ENCODE data around the gene CD300E. TPM values are rescaled to one million over a fixed set of nuclear protein-coding genes. Genes with fewer than 3 reads are reported as not detected.

CD300E gene
- total RNA-seq, 1 experiment from 2014 or later: not detected

DNA sequence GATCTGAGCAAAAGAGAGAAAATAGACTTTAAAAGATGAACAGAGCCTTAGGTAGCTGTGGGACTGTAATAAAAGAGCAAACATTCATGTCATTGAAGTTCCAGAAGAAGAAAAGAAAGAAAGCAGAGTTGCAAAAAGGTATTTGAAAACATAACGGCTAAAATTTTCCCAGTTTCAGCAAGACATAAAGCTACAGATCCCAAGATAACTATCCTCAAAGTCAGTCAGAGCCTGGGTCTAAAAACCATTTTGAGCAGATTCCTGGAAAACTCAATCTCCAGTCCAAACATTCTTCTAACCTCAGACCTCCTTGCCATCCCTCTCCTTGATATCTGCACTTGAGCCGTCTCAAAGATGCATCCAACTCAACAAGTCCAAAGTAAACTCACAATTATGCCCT is 20.9 kb upstream of the CD300E start:
- H3K27ac ChIP-seq (ENCODE audit: low read depth, low read length): no peak overlapping the region
- H3K9me3 ChIP-seq (ENCODE audit: control insufficient read depth in 1 of 2, insufficient read depth in 1 of 2, low read depth in 1 of 2, low read length in 2 of 2): no peaks in the 10 kb centered on the region
- intact Hi-C loops (cut with micrococcal nuclease): no loop called here
- ChIA-PET POLR2A (no interaction called here), RAD21 (ENCODE audit: low non-redundant PET in 1 of 2, low total read pairs in 2 of 2, uncharacterized antibody in 2 of 2, unreplicated experiment in 2 of 2) (no interaction called here), CTCF (interaction anchor here (1.2 kb wide), 1 partner anchor 13 kb away, joined by 3 read pairs; no protein-coding TSS in a partner anchor)
- ATAC-seq: no peak
- TF ChIP-seq RAD21 (IDR thresholded peaks at IDR 0.05; ENCODE audit: low read depth) (no peak), TCF7L2 (IDR thresholded peaks at IDR 0.05; ENCODE audit: borderline replicate concordance, extremely low read depth, insufficient read depth, insufficient read length) (no peak), ZFX (IDR thresholded peaks at IDR 0.05) (no peak), SP1 (IDR thresholded peaks at IDR 0.05; ENCODE audit: low read depth) (no peak), FOSL1 (IDR thresholded peaks at IDR 0.05; ENCODE audit: low read depth) (no peak), POLR2AphosphoS5 (IDR thresholded peaks at IDR 0.05; ENCODE audit: low read depth, low read length) (no peak), YY1 (IDR thresholded peaks at IDR 0.05; ENCODE audit: extremely low read depth, insufficient replicate concordance, low read depth, low read length) (no peak), EZH2 (IDR thresholded peaks at IDR 0.05) (no peak), JUND (IDR thresholded peaks at IDR 0.05) (no peak), CBX3 (IDR thresholded peaks at IDR 0.05; ENCODE audit: low read depth) (no peak), ZNF274 (IDR thresholded peaks at IDR 0.05; ENCODE audit: low read depth, low read length) (no peak)
- TF ChIP-seq, protein P1, sequence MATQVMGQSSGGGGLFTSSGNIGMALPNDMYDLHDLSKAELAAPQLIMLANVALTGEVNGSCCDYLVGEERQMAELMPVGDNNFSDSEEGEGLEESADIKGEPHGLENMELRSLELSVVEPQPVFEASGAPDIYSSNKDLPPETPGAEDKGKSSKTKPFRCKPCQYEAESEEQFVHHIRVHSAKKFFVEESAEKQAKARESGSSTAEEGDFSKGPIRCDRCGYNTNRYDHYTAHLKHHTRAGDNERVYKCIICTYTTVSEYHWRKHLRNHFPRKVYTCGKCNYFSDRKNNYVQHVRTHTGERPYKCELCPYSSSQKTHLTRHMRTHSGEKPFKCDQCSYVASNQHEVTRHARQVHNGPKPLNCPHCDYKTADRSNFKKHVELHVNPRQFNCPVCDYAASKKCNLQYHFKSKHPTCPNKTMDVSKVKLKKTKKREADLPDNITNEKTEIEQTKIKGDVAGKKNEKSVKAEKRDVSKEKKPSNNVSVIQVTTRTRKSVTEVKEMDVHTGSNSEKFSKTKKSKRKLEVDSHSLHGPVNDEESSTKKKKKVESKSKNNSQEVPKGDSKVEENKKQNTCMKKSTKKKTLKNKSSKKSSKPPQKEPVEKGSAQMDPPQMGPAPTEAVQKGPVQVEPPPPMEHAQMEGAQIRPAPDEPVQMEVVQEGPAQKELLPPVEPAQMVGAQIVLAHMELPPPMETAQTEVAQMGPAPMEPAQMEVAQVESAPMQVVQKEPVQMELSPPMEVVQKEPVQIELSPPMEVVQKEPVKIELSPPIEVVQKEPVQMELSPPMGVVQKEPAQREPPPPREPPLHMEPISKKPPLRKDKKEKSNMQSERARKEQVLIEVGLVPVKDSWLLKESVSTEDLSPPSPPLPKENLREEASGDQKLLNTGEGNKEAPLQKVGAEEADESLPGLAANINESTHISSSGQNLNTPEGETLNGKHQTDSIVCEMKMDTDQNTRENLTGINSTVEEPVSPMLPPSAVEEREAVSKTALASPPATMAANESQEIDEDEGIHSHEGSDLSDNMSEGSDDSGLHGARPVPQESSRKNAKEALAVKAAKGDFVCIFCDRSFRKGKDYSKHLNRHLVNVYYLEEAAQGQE (IDR thresholded peaks at IDR 0.05; ENCODE audit: low read depth): no peak
- TF ChIP-seq, protein P2, sequence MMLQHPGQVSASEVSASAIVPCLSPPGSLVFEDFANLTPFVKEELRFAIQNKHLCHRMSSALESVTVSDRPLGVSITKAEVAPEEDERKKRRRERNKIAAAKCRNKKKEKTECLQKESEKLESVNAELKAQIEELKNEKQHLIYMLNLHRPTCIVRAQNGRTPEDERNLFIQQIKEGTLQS (IDR thresholded peaks at IDR 0.05): no peak
- TF ChIP-seq, protein P3, sequence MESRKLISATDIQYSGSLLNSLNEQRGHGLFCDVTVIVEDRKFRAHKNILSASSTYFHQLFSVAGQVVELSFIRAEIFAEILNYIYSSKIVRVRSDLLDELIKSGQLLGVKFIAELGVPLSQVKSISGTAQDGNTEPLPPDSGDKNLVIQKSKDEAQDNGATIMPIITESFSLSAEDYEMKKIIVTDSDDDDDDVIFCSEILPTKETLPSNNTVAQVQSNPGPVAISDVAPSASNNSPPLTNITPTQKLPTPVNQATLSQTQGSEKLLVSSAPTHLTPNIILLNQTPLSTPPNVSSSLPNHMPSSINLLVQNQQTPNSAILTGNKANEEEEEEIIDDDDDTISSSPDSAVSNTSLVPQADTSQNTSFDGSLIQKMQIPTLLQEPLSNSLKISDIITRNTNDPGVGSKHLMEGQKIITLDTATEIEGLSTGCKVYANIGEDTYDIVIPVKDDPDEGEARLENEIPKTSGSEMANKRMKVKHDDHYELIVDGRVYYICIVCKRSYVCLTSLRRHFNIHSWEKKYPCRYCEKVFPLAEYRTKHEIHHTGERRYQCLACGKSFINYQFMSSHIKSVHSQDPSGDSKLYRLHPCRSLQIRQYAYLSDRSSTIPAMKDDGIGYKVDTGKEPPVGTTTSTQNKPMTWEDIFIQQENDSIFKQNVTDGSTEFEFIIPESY (IDR thresholded peaks at IDR 0.05; ENCODE audit: extremely low read depth, insufficient replicate concordance, low read length): no peak
- TF ChIP-seq, protein P4, sequence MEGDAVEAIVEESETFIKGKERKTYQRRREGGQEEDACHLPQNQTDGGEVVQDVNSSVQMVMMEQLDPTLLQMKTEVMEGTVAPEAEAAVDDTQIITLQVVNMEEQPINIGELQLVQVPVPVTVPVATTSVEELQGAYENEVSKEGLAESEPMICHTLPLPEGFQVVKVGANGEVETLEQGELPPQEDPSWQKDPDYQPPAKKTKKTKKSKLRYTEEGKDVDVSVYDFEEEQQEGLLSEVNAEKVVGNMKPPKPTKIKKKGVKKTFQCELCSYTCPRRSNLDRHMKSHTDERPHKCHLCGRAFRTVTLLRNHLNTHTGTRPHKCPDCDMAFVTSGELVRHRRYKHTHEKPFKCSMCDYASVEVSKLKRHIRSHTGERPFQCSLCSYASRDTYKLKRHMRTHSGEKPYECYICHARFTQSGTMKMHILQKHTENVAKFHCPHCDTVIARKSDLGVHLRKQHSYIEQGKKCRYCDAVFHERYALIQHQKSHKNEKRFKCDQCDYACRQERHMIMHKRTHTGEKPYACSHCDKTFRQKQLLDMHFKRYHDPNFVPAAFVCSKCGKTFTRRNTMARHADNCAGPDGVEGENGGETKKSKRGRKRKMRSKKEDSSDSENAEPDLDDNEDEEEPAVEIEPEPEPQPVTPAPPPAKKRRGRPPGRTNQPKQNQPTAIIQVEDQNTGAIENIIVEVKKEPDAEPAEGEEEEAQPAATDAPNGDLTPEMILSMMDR (IDR thresholded peaks at IDR 0.05 in 2 of 3, conservative IDR thresholded peaks at IDR 0.05 in 1 of 3; ENCODE audit: borderline replicate concordance in 1 of 3, insufficient read depth in 1 of 3, low read depth in 2 of 3, low read length in 2 of 3): no peak
- H3K4me2 ChIP-seq (ENCODE audit: low read length): no peak overlapping the region
- H3K9me2 ChIP-seq (ENCODE audit: insufficient read depth): no peaks in the 10 kb centered on the region
- H3K9ac ChIP-seq (ENCODE audit: low read length): no peak overlapping the region
- no peaks in the 10 kb centered on the region for H3K36me3 ChIP-seq (ENCODE audit: control insufficient read depth in 1 of 2, insufficient read depth in 2 of 2, low read length in 2 of 2)
- DNase-seq (ENCODE audit: low read depth, low spot score): no peak
- H3K79me2 ChIP-seq (ENCODE audit: insufficient read depth, low read length): no peaks in the 10 kb centered on the region
- no peaks in the 10 kb centered on the region for H3K4me1 ChIP-seq (ENCODE audit: control insufficient read depth in 1 of 2, insufficient read depth in 2 of 2, low read length in 2 of 2)
- no TSS peak for BruUV-seq (replicated peaks)
- no peak overlapping the region for H2AFZ ChIP-seq (ENCODE audit: low read depth, low read length, poor library complexity, severe bottlenecking)
- H3K4me3 ChIP-seq (replicated peaks in 1 of 2; ENCODE audit: low read depth in 1 of 2, low read length in 2 of 2): no peak overlapping the region
- H3K27me3 ChIP-seq (ENCODE audit: insufficient read depth, low read length): peaks cover 79% of the 10 kb centered on the region
- no peaks in the 10 kb centered on the region for H4K20me1 ChIP-seq (ENCODE audit: insufficient read depth)

Data from HCT116 (cell line).